HCEC 1CT (cell line): Measurements from ENCODE around the gene RNF214.

Experiments
- DNase-seq: peaks from one replicate; pipeline ENCODE4 v3.0.0-alpha.2; 2017

Gene RNF214

GRCh38 chr11:117287668-117288067 is 55.2 kb downstream of the RNF214 start:
- no peak for DNase-seq

DNA sequence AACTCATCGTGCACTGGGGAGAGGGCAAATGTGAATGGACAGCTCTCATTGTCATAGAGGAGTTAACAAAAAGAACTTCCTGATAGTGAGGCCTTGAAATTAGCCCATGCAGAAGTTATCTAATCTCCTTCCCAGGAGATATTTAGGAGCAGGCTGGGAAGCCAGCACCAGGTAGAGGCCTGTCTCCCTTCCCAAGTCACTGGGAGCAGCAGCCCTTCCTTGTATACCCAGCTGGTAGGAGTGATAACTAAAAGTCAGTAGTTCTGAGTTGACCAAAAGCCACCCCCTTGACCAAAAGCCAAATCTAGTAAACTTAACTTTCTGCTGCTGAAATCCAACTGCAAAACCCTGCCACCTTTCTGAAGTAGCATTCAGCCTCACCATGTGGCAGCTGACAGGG is 57.3 kb downstream of the RNF214 start:
- no peak for DNase-seq

GRCh38 chr11:117290809-117291396 is 58.4 kb downstream of the RNF214 start, which contains the start of gene BACE1-AS:
TSS of gene BACE1-AS (plus strand) at chr11:117291346.
- DNase-seq, result no peak

- no peak for DNase-seq
Measured at GRCh38 chr11:117292616-117293015, 60.1 kb downstream of the RNF214 start.

GRCh38 chr11:117295438-117296137 is 63.1 kb downstream of the RNF214 start:
- no peak for DNase-seq

GRCh38 chr11:117296881-117297280 is 64.4 kb downstream of the RNF214 start:
- DNase-seq, result no peak

GRCh38 chr11:117298195-117298594 is 65.7 kb downstream of the RNF214 start:
- DNase-seq, result no peak

- no peak for DNase-seq
Measured at GRCh38 chr11:117299351-117300282, 67.1 kb downstream of the RNF214 start.

GRCh38 chr11:117300283-117300663 is 67.8 kb downstream of the RNF214 start:
- no peak for DNase-seq

- DNase-seq, result no peak
Measured at GRCh38 chr11:117300773-117301172, 68.3 kb downstream of the RNF214 start.

GRCh38 chr11:117302228-117302627 is 69.8 kb downstream of the RNF214 start:
- no peak for DNase-seq

DNA sequence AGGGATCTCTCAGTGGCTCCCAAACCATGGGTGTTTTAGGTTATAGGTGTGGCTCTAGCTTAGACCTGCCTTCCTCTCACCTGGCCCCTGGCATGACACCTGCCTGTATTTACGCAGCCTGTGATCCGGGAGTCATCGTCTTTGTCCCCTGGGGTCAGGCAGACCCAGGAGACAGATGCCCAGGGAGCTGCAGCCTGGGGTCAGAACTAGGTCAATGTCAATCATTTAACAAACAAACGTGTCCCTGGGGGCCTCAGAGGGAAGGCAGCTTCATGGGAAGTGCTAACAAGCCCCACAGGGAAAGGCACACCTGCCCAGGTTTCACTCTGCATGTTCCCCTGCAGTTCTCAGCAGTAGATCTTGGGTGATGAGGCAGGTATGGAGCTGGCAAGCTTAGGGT is 70.6 kb downstream of the RNF214 start:
- DNase-seq, result no peak

DNA sequence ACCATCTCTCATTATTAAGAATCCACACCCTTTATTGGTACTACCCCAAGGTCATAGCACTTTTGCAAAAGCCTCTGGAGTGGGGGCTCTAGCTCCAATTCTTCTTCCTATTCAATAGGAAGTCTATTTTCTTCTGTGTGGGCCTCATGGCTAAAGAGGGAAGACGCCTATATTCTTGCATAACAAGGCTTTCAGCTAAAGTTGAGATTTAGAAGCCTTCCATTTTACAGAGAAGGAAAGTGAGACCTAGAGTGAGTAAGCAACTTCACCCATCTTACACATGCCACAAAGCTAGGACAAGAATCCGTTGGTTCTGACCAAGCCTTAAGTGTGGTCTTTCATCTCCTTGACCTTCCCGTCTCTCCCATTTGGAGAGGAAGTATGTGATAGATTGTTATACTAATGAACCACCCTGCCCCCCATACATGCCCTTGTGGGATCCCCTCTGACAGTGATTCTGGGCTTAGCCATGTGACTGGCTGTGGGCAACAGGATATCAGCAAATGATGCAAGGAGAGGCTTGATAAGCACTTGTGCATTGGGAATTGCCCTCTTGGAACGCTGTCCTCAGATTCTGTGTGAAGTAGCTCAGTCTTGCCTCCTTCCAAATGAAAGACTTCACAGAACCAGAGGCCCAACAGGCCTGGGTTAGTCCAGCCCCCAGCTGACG is 71.3 kb downstream of the RNF214 start:
- DNase-seq, result no peak

GRCh38 chr11:117305145-117305544 is 72.7 kb downstream of the RNF214 start:
- no peak for DNase-seq

GRCh38 chr11:117309310-117309709 is 76.8 kb downstream of the RNF214 start:
- DNase-seq, result no peak

GRCh38 chr11:117313091-117313490 is 80.6 kb downstream of the RNF214 start:
- no peak for DNase-seq

DNA sequence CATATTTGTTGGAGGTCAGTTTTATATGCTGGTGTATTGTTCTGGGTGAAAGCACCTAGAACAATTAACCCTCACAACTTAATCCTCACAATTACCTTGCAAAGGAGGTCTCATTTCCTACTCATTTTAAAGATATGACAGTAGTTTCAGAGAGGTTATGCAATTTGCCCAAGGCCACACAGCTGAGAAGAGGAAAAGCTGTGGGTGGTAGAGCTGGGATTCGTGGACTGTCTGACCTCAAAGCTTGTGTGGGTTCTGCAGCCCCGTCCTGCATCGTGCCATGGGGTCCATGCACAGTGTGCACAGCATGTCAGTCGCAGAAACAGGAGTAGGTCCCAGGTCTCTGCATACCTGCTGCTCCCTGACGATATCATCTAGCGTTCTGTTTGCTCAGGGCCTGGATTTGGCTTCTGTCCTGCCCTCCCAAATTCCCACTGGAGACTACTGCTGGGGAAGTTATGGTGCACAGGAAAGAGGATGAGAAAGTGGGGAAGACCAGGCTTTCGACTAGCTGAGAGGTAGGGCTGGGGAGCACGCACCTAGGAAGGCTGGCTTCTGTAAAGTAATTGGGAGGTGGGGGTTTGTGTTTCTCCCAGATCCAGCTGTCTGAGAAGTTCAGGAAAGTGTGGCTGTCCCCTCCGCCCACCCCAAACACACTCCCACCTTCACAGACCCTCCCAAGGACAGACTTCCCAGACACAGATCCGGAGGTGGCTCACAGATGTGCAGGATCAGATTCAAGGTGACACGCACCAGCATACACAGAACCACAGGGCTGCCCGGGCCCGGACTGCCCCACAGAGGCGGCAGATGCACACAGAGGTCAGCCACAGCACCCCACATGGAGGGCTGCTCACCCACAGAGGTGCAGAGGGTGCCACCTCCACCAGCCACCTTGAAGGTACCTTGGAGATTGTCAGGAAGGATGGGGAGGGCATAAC is 81.6 kb downstream of the RNF214 start:
- no peak for DNase-seq

GRCh38 chr11:117314840-117315239 is 82.4 kb downstream of the RNF214 start:
- DNase-seq, result no peak

- no peak for DNase-seq
Measured at GRCh38 chr11:117315285-117316196, 83.1 kb downstream of the RNF214 start.

GRCh38 chr11:117316197-117316961 is 83.9 kb downstream of the RNF214 start, which contains the start of gene BACE1:
TSS of gene BACE1 (minus strand) at chr11:117316256. CDS start at chr11:117315795, 461 bp downstream.
- peak; percentile 86 for DNase-seq
